Body of pancreas (tissue), 4 donors: ENCODE results near the gene GRIK3.

Experiments
- CTCF ChIP-seq, 7 experiments: fragments of 450-650 bp in 4 of 7; fragments of 200-600 bp in 3 of 7; sonication (generic) in 3 of 7; IDR thresholded peaks; one replicate each; pipeline ENCODE4 v1.5.1; 2016 to 2019; ENCODE audit warnings: antibody characterized with exemption in 7 of 7
- POLR2A ChIP-seq, 3 donors: fragments of 450-650 bp; IDR thresholded peaks; one replicate each; pipeline ENCODE4 v1.6.1; 2016; ENCODE audit warnings: antibody characterized with exemption in 3 of 3, mild to moderate bottlenecking in 2 of 3

GRCh38 chr1:36879613-36880012 is 154.7 kb downstream of the GRIK3 start:
- TF ChIP-seq CTCF (IDR thresholded peaks at IDR 0.05) (no peak), POLR2A (IDR thresholded peaks at IDR 0.05) (no peak)
